ENCODE measurements around the gene IRAK3.
"Not testable (repeated sequence)": the region's sequence is repeated elsewhere in the genome, so short reads cannot be mapped to it uniquely, and the experiment has no call there.

The IRAK3 gene

GRCh38 chr12:66269142-66269541 lies 80.1 kb downstream of the IRAK3 start:
- DNase-seq = no peak

- DNase-seq = no peak
Measured at GRCh38 chr12:66269757-66270383, 80.9 kb downstream of the IRAK3 start.

GRCh38 chr12:66270613-66271012 lies 81.6 kb downstream of the IRAK3 start:
- no peak for DNase-seq

- DNase-seq = no peak
Measured at GRCh38 chr12:66272650-66273049, 83.6 kb downstream of the IRAK3 start.

- DNase-seq = no peak
Measured at GRCh38 chr12:66273147-66273546, 84.1 kb downstream of the IRAK3 start.

- no peak for DNase-seq
Measured at GRCh38 chr12:66275040-66275439, 86.0 kb downstream of the IRAK3 start.

- no peak for DNase-seq
Measured at GRCh38 chr12:66279123-66279712, 90.2 kb downstream of the IRAK3 start.

GRCh38 chr12:66280561-66280960 lies 91.5 kb downstream of the IRAK3 start:
- DNase-seq = no peak

- no peak for DNase-seq
Measured at GRCh38 chr12:66282244-66282643, 93.2 kb downstream of the IRAK3 start.

- DNase-seq = no peak
Measured at GRCh38 chr12:66287275-66287674, 98.3 kb downstream of the IRAK3 start.

- no peak for DNase-seq
Measured at GRCh38 chr12:66288121-66288520, 99.1 kb downstream of the IRAK3 start.

- DNase-seq = no peak
Measured at GRCh38 chr12:66289485-66289884, 100.5 kb downstream of the IRAK3 start.

GRCh38 chr12:66290716-66291200 lies 101.7 kb downstream of the IRAK3 start:
- DNase-seq = no peak

GRCh38 chr12:66296176-66296683 lies 107.2 kb downstream of the IRAK3 start:
- DNase-seq = no peak

- no peak for DNase-seq
Measured at GRCh38 chr12:66297080-66297479, 108.1 kb downstream of the IRAK3 start.

- no peak for DNase-seq
Measured at GRCh38 chr12:66297923-66298322, 108.9 kb downstream of the IRAK3 start.

- DNase-seq = peak; percentile 12
Measured at GRCh38 chr12:66301944-66302826, 113.2 kb downstream of the IRAK3 start, which contains the start of gene HELB. TSS of gene HELB (plus strand) at chr12:66302493. CDS start at chr12:66302604, 111 bp downstream.

GRCh38 chr12:66302827-66303169 lies 113.8 kb downstream of the IRAK3 start:
- no peak for DNase-seq

GRCh38 chr12:66303316-66303804 lies 114.3 kb downstream of the IRAK3 start:
- not testable (repeated sequence) for DNase-seq

Data from cortex of kidney (tissue), 1 donor.